A549 (cell line): ENCODE results near the gene ECE1.

ENCODE experiments used
- CEBPB ChIP-seq, 2 experiments: fragments of >200 bp in 1 of 2; sonication (Bioruptor Twin) in 1 of 2; formaldehyde crosslinking in 1 of 2; IDR thresholded peaks; 2 replicates each; pipeline ENCODE4 v1.6.1; 2012 to 2016
- CHD2 ChIP-seq: fragments of 150-350 bp; IDR thresholded peaks from 2 replicates; pipeline ENCODE4 v1.6.1; 2014; ENCODE audit warnings: low read length; ENCODE audit not compliant: partially characterized antibody
- CTCF ChIP-seq: fragments of >200 bp; sonication (Bioruptor Twin); formaldehyde crosslinking; IDR thresholded peaks from 3 replicates; pipeline ENCODE4 v1.5.1; 2016
- MYC ChIP-seq: IDR thresholded peaks from 2 replicates; pipeline ENCODE4 v1.6.1; 2012; ENCODE audit warnings: mild to moderate bottlenecking, inconsistent platforms, low read length, improper control_type of control experiment, borderline replicate concordance
- POLR2A ChIP-seq: IDR thresholded peaks from 2 replicates; pipeline ENCODE4 v1.6.1; 2012; ENCODE audit warnings: mild to moderate bottlenecking, low read length

- no peak for TF ChIP-seq CTCF
- no peak for TF ChIP-seq MYC
- TF ChIP-seq CEBPB (IDR thresholded peaks at IDR 0.05), result no peak
- TF ChIP-seq POLR2A, result no peak
- TF ChIP-seq CHD2, result no peak
These were observed 5.8 kb downstream of the ECE1 start for GRCh38 chr1:21284206-21285054.
